Testis (tissue), 2 donors: ENCODE results near the gene EXOC3L4.

Experiments used
- POLR2A ChIP-seq: fragments of 450-650 bp; IDR thresholded peaks from one replicate; pipeline ENCODE4 v1.6.1; 2017; ENCODE audit warnings: antibody characterized with exemption, mild to moderate bottlenecking, moderate library complexity
- TF ChIP-seq, protein P1 (sequence below), 3 experiments: fragments of 450-650 bp in 2 of 3; fragments of 200-600 bp in 1 of 3; sonication (generic) in 1 of 3; IDR thresholded peaks; one replicate each; pipeline ENCODE4 v1.5.1; 2016 to 2019; ENCODE audit warnings: antibody characterized with exemption in 3 of 3, mild to moderate bottlenecking in 2 of 3, moderate library complexity in 1 of 3

DNA sequence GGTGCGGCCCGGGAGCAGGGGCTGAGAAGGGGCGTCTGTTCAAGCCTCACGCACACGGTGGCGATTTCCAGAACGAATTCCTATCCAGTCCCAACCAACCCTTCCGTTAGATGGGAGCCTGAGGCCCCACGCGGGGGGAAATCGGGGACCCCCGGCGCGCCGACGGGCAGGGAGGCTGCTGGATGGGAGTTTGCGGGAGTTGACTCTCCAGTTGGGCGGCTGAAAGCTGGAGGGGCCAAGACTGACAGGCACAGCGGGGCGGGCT is 9.8 kb downstream of the EXOC3L4 start:
- TF ChIP-seq, protein P1, sequence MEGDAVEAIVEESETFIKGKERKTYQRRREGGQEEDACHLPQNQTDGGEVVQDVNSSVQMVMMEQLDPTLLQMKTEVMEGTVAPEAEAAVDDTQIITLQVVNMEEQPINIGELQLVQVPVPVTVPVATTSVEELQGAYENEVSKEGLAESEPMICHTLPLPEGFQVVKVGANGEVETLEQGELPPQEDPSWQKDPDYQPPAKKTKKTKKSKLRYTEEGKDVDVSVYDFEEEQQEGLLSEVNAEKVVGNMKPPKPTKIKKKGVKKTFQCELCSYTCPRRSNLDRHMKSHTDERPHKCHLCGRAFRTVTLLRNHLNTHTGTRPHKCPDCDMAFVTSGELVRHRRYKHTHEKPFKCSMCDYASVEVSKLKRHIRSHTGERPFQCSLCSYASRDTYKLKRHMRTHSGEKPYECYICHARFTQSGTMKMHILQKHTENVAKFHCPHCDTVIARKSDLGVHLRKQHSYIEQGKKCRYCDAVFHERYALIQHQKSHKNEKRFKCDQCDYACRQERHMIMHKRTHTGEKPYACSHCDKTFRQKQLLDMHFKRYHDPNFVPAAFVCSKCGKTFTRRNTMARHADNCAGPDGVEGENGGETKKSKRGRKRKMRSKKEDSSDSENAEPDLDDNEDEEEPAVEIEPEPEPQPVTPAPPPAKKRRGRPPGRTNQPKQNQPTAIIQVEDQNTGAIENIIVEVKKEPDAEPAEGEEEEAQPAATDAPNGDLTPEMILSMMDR (IDR thresholded peaks at IDR 0.05) = no peak
- no peak for TF ChIP-seq POLR2A
